GM12878 (cell line): ENCODE measurements around the gene THUMPD3. TPM values are rescaled to one million over a fixed set of nuclear protein-coding genes. Genes with fewer than 3 reads are reported as not detected.

Experiments used
- HCFC1 ChIP-seq: fragments of 150-350 bp; IDR thresholded peaks from 2 replicates; pipeline ENCODE4 v1.6.1; 2014; ENCODE audit warnings: low read length
- SMAD5 ChIP-seq: IDR thresholded peaks from 2 replicates; pipeline ENCODE4 v1.6.1; 2016; ENCODE audit warnings: antibody characterized with exemption, low read depth
- ZNF207 ChIP-seq: fragments of 450-650 bp; IDR thresholded peaks from 2 replicates; pipeline ENCODE4 v1.6.1; 2014; ENCODE audit warnings: antibody characterized with exemption, mild to moderate bottlenecking, borderline replicate concordance
- ZZZ3 ChIP-seq: IDR thresholded peaks from 2 replicates; pipeline ENCODE4 v1.6.1; 2011; ENCODE audit warnings: low read depth; ENCODE audit not compliant: control insufficient read depth, insufficient read length
- polyA plus RNA-seq, 11 experiments: library from polyadenylated mRNA; depleted of rRNA in 4 of 11; unstranded in 6 of 11; stranded (reverse) in 5 of 11; fragments of >200 nt; fragmentation: Nextera tagmentation in 4 of 11; fragmentation: Illumina TruSeq in 1 of 11; extraction: Ambion mirVana in 4 of 11; extraction: Trizol in 1 of 11; gene quantifications; 1 replicate in 1 of 11; 2 replicates in 10 of 11; pipeline versions ENCODE4 v1.2.1 to v1.2.3, GENCODE V29; 2011 to 2016; ENCODE audit warnings: inconsistent platforms in 2 of 11, missing spikeins in 2 of 11, low read depth in 1 of 11
- total RNA-seq, 4 experiments: library from RNA; depleted of rRNA in 3 of 4; stranded (reverse); fragments of >200 nt in 3 of 4; fragmentation: Illumina TruSeq in 1 of 4; extraction: Trizol in 1 of 4; gene quantifications; 2 replicates each; pipeline versions ENCODE4 v1.2.1 to v1.2.3, GENCODE V29; 2013 to 2021
- TF ChIP-seq, protein P1 (sequence below): fragments of 450-650 bp; IDR thresholded peaks from 2 replicates; pipeline ENCODE4 v1.6.1; 2017; ENCODE audit warnings: borderline replicate concordance
- TF ChIP-seq, protein P2 (sequence below): fragments of 450-650 bp; conservative IDR thresholded peaks from 2 replicates; pipeline ENCODE4 v1.6.1; 2017; ENCODE audit warnings: mild to moderate bottlenecking, moderate library complexity
- TF ChIP-seq, protein P3 (sequence below): fragments of 450-650 bp; formaldehyde crosslinking; IDR thresholded peaks from 2 replicates; pipeline ENCODE4 v1.5.0; 2022; ENCODE audit warnings: mild to moderate bottlenecking, missing genetic modification characterization
- TF ChIP-seq, protein P4 (sequence below): fragments of 450-650 bp; IDR thresholded peaks from 2 replicates; pipeline ENCODE4 v1.6.1; 2017; ENCODE audit warnings: mild to moderate bottlenecking
- TF ChIP-seq, protein P5 (sequence below): IDR thresholded peaks from 2 replicates; pipeline ENCODE4 v1.6.1; 2011; ENCODE audit warnings: borderline replicate concordance, low read depth, mild to moderate bottlenecking, moderate library complexity, mixed read lengths, low read length; ENCODE audit not compliant: insufficient read depth; ENCODE audit errors: extremely low read length
- TF ChIP-seq, protein P6 (sequence below): fragments of 450-650 bp; formaldehyde crosslinking; IDR thresholded peaks from 2 replicates; pipeline ENCODE4 v1.4.0; 2022; ENCODE audit warnings: mild to moderate bottlenecking, moderate library complexity
- TF ChIP-seq, protein P7 (sequence below): fragments of 450-650 bp; IDR thresholded peaks from 2 replicates; pipeline ENCODE4 v1.6.1; 2018; ENCODE audit warnings: borderline replicate concordance, mild to moderate bottlenecking; ENCODE audit not compliant: partially characterized antibody

The THUMPD3 gene
- total and polyA plus RNA-seq, 10 of the 15 experiments (the other 5 are each of a cell fraction or from before 2014, with no cell fraction given) = 28.7 to 47.4 (median 41.8) TPM

DNA sequence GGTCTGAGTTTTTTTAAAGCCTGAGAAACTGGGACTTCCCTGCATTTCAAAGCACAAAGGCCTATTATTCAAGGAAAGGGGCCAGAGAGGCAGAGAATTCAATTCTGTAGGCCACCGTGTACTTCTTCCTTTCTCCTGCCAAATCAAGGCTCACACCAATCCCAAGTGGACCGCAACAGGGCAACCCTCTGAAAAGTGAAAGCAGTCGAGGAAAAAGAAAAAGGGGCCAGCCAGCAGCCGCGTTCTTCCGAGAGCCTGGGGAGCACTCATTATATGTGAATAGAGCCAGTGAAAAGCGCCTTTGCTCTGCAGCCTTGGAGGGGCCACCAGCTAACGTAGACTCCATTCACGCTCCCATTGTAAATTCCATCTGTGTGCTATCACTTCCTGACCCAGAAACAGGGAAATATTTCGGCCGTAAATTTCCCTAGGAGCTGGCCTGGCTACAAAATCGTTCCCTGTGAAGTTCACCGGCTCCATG, 45.9 kb upstream of the THUMPD3 start (continued):
- TF ChIP-seq, protein P1, sequence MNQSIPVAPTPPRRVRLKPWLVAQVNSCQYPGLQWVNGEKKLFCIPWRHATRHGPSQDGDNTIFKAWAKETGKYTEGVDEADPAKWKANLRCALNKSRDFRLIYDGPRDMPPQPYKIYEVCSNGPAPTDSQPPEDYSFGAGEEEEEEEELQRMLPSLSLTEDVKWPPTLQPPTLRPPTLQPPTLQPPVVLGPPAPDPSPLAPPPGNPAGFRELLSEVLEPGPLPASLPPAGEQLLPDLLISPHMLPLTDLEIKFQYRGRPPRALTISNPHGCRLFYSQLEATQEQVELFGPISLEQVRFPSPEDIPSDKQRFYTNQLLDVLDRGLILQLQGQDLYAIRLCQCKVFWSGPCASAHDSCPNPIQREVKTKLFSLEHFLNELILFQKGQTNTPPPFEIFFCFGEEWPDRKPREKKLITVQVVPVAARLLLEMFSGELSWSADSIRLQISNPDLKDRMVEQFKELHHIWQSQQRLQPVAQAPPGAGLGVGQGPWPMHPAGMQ = no peak
- no peak for TF ChIP-seq SMAD5
- TF ChIP-seq HCFC1 = no peak
- TF ChIP-seq, protein P2, sequence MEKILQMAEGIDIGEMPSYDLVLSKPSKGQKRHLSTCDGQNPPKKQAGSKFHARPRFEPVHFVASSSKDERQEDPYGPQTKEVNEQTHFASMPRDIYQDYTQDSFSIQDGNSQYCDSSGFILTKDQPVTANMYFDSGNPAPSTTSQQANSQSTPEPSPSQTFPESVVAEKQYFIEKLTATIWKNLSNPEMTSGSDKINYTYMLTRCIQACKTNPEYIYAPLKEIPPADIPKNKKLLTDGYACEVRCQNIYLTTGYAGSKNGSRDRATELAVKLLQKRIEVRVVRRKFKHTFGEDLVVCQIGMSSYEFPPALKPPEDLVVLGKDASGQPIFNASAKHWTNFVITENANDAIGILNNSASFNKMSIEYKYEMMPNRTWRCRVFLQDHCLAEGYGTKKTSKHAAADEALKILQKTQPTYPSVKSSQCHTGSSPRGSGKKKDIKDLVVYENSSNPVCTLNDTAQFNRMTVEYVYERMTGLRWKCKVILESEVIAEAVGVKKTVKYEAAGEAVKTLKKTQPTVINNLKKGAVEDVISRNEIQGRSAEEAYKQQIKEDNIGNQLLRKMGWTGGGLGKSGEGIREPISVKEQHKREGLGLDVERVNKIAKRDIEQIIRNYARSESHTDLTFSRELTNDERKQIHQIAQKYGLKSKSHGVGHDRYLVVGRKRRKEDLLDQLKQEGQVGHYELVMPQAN = no peak
- TF ChIP-seq, protein P3, sequence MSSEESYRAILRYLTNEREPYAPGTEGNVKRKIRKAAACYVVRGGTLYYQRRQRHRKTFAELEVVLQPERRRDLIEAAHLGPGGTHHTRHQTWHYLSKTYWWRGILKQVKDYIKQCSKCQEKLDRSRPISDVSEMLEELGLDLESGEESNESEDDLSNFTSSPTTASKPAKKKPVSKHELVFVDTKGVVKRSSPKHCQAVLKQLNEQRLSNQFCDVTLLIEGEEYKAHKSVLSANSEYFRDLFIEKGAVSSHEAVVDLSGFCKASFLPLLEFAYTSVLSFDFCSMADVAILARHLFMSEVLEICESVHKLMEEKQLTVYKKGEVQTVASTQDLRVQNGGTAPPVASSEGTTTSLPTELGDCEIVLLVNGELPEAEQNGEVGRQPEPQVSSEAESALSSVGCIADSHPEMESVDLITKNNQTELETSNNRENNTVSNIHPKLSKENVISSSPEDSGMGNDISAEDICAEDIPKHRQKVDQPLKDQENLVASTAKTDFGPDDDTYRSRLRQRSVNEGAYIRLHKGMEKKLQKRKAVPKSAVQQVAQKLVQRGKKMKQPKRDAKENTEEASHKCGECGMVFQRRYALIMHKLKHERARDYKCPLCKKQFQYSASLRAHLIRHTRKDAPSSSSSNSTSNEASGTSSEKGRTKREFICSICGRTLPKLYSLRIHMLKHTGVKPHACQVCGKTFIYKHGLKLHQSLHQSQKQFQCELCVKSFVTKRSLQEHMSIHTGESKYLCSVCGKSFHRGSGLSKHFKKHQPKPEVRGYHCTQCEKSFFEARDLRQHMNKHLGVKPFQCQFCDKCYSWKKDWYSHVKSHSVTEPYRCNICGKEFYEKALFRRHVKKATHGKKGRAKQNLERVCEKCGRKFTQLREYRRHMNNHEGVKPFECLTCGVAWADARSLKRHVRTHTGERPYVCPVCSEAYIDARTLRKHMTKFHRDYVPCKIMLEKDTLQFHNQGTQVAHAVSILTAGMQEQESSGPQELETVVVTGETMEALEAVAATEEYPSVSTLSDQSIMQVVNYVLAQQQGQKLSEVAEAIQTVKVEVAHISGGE (CRISPR knock-in tag) = no peak
- TF ChIP-seq, protein P4, sequence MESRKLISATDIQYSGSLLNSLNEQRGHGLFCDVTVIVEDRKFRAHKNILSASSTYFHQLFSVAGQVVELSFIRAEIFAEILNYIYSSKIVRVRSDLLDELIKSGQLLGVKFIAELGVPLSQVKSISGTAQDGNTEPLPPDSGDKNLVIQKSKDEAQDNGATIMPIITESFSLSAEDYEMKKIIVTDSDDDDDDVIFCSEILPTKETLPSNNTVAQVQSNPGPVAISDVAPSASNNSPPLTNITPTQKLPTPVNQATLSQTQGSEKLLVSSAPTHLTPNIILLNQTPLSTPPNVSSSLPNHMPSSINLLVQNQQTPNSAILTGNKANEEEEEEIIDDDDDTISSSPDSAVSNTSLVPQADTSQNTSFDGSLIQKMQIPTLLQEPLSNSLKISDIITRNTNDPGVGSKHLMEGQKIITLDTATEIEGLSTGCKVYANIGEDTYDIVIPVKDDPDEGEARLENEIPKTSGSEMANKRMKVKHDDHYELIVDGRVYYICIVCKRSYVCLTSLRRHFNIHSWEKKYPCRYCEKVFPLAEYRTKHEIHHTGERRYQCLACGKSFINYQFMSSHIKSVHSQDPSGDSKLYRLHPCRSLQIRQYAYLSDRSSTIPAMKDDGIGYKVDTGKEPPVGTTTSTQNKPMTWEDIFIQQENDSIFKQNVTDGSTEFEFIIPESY = no peak
- no peak for TF ChIP-seq ZNF207
- no peak for TF ChIP-seq ZZZ3
- TF ChIP-seq, protein P5, sequence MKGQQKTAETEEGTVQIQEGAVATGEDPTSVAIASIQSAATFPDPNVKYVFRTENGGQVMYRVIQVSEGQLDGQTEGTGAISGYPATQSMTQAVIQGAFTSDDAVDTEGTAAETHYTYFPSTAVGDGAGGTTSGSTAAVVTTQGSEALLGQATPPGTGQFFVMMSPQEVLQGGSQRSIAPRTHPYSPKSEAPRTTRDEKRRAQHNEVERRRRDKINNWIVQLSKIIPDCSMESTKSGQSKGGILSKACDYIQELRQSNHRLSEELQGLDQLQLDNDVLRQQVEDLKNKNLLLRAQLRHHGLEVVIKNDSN = no peak
- TF ChIP-seq, protein P6, sequence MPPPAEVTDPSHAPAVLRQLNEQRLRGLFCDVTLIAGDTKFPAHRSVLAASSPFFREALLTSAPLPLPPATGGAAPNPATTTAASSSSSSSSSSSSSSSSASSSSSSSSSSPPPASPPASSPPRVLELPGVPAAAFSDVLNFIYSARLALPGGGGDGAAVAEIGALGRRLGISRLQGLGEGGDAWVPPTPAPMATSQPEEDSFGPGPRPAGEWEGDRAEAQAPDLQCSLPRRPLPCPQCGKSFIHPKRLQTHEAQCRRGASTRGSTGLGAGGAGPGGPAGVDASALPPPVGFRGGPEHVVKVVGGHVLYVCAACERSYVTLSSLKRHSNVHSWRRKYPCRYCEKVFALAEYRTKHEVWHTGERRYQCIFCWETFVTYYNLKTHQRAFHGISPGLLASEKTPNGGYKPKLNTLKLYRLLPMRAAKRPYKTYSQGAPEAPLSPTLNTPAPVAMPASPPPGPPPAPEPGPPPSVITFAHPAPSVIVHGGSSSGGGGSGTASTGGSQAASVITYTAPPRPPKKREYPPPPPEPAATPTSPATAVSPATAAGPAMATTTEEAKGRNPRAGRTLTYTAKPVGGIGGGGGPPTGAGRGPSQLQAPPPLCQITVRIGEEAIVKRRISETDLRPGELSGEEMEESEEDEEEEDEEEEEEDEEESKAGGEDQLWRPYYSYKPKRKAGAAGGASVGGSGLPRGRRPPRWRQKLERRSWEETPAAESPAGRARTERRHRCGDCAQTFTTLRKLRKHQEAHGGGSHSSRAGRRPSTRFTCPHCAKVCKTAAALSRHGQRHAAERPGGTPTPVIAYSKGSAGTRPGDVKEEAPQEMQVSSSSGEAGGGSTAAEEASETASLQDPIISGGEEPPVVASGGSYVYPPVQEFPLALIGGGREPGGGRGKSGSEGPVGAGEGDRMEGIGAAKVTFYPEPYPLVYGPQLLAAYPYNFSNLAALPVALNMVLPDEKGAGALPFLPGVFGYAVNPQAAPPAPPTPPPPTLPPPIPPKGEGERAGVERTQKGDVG = no peak
- TF ChIP-seq, protein P7, sequence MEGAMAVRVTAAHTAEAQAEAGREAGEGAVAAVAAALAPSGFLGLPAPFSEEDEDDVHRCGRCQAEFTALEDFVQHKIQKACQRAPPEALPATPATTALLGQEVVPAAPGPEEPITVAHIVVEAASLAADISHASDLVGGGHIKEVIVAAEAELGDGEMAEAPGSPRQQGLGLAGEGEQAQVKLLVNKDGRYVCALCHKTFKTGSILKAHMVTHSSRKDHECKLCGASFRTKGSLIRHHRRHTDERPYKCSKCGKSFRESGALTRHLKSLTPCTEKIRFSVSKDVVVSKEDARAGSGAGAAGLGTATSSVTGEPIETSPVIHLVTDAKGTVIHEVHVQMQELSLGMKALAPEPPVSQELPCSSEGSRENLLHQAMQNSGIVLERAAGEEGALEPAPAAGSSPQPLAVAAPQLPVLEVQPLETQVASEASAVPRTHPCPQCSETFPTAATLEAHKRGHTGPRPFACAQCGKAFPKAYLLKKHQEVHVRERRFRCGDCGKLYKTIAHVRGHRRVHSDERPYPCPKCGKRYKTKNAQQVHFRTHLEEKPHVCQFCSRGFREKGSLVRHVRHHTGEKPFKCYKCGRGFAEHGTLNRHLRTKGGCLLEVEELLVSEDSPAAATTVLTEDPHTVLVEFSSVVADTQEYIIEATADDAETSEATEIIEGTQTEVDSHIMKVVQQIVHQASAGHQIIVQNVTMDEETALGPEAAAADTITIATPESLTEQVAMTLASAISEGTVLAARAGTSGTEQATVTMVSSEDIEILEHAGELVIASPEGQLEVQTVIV = no peak
- TF ChIP-seq, all 136 proteins: peak for 0
